Measurements from ENCODE around the gene PCDHB12. TPM values are rescaled to one million over a fixed set of nuclear protein-coding genes. Genes with fewer than 3 reads are reported as not detected.
A peak's percentile ranks its signal among the peaks of the same experiment; 100 is the strongest.
"Not testable (repeated sequence)": the region's sequence is repeated elsewhere in the genome, so short reads cannot be mapped to it uniquely, and the experiment has no call there.

Gene PCDHB12
- total and polyA plus RNA-seq, 2 donors from 2014 or later, result 0.77 to 2.5 TPM

- H3K9me3 ChIP-seq (ENCODE audit: control insufficient read depth in 2 of 3, insufficient read depth in 1 of 3, low read length in 3 of 3), result peaks cover 2 to 76% (median 38%) of the 10 kb centered on the region in 3 donors
- no peaks in the 10 kb centered on the region for H3K4me1 ChIP-seq (ENCODE audit: control insufficient read depth in 2 of 3, insufficient read depth in 2 of 3, low read depth in 1 of 3, low read length in 3 of 3)
- TF ChIP-seq CTCF (IDR thresholded peaks at IDR 0.05; ENCODE audit: borderline replicate concordance, extremely low read depth, insufficient read depth), result no peak
- H3K4me3 ChIP-seq (ENCODE audit: low read length in 3 of 3), result no peak overlapping the region
- H3K27me3 ChIP-seq (ENCODE audit: control insufficient read depth, insufficient read depth, low read length), result no peaks in the 10 kb centered on the region
- intact Hi-C loops (cut with DNase I), result no loop called here
- DNase-seq, result no peak
- no peak overlapping the region for H3K9ac ChIP-seq (ENCODE audit: low read length in 3 of 3)
- no peak for FAIRE-seq
- no peaks in the 10 kb centered on the region for H3K36me3 ChIP-seq (ENCODE audit: control insufficient read depth in 2 of 3, insufficient read depth in 3 of 3, low read length in 3 of 3)
- no peak overlapping the region for H3K27ac ChIP-seq (ENCODE audit: low read depth in 2 of 2, low read length in 2 of 2)
These were observed 28.2 kb downstream of the PCDHB12 start for GRCh38 chr5:141236516-141237313.

GRCh38 chr5:141241496-141241895 lies 33.0 kb downstream of the PCDHB12 start:
- H3K27ac ChIP-seq (ENCODE audit: low read depth in 2 of 2, low read length in 2 of 2), result no peak overlapping the region
- FAIRE-seq, result no peak
- no peak overlapping the region for H3K9ac ChIP-seq (ENCODE audit: low read length in 3 of 3)
- H3K36me3 ChIP-seq (ENCODE audit: control insufficient read depth in 2 of 3, insufficient read depth in 3 of 3, low read length in 3 of 3), result no peaks in the 10 kb centered on the region
- no peaks in the 10 kb centered on the region for H3K4me1 ChIP-seq (ENCODE audit: control insufficient read depth in 2 of 3, insufficient read depth in 2 of 3, low read depth in 1 of 3, low read length in 3 of 3)
- H3K27me3 ChIP-seq (ENCODE audit: control insufficient read depth, insufficient read depth, low read length), result no peaks in the 10 kb centered on the region
- peaks cover 0 to 80% (median 39%) of the 10 kb centered on the region in 3 donors for H3K9me3 ChIP-seq (ENCODE audit: control insufficient read depth in 2 of 3, insufficient read depth in 1 of 3, low read length in 3 of 3)
- H3K4me3 ChIP-seq (ENCODE audit: low read length in 3 of 3), result no peak overlapping the region
- TF ChIP-seq CTCF (IDR thresholded peaks at IDR 0.05; ENCODE audit: borderline replicate concordance, extremely low read depth, insufficient read depth), result no peak
- no peak for DNase-seq
- intact Hi-C loops (cut with DNase I), result no loop called here

- intact Hi-C loops (cut with DNase I), result no loop called here
- FAIRE-seq (no peak), DNase-seq (peak in 3 of 5 donors; percentile 24 to 54 (median 45))
- peak; percentile 9 for TF ChIP-seq CTCF (IDR thresholded peaks at IDR 0.05; ENCODE audit: borderline replicate concordance, extremely low read depth, insufficient read depth)
- peaks cover 0 to 80% (median 30%) of the 10 kb centered on the region in 3 donors for H3K9me3 ChIP-seq (ENCODE audit: control insufficient read depth in 2 of 3, insufficient read depth in 1 of 3, low read length in 3 of 3)
- no peak within 1 kb of the TSS for H3K27ac ChIP-seq (ENCODE audit: low read depth in 2 of 2, low read length in 2 of 2)
- H3K9ac ChIP-seq (ENCODE audit: low read length in 3 of 3), result peak within 1 kb of the TSS in 1 of 3 donors; percentile 40
- H3K36me3 ChIP-seq (ENCODE audit: control insufficient read depth in 2 of 3, insufficient read depth in 3 of 3, low read length in 3 of 3), result no peaks in the 10 kb centered on the region
- no peaks in the 10 kb centered on the region for H3K4me1 ChIP-seq (ENCODE audit: control insufficient read depth in 2 of 3, insufficient read depth in 2 of 3, low read depth in 1 of 3, low read length in 3 of 3)
- no peaks in the 10 kb centered on the region for H3K27me3 ChIP-seq (ENCODE audit: control insufficient read depth, insufficient read depth, low read length)
- H3K4me3 ChIP-seq (ENCODE audit: low read length in 3 of 3), result peak within 1 kb of the TSS; percentile 41 to 60 (median 43)
These were observed 36.8 kb downstream of the PCDHB12 start, which contains the start of gene PCDHB15 for GRCh38 chr5:141245250-141245717. Gene PCDHB15 (plus strand): TSS chr5:141245395. CDS start chr5:141245579, 184 bp downstream.

- FAIRE-seq; H3K36me3 ChIP-seq (ENCODE audit: control insufficient read depth in 2 of 3, insufficient read depth in 3 of 3, low read length in 3 of 3); H3K9ac ChIP-seq (ENCODE audit: low read length in 3 of 3); H3K27me3 ChIP-seq (ENCODE audit: control insufficient read depth, insufficient read depth, low read length); H3K27ac ChIP-seq (ENCODE audit: low read depth in 2 of 2, low read length in 2 of 2); H3K4me3 ChIP-seq (ENCODE audit: low read length in 3 of 3); DNase-seq; H3K4me1 ChIP-seq (ENCODE audit: control insufficient read depth in 2 of 3, insufficient read depth in 2 of 3, low read depth in 1 of 3, low read length in 3 of 3); intact Hi-C loops (cut with DNase I): not testable (repeated sequence)
- H3K9me3 ChIP-seq (ENCODE audit: control insufficient read depth in 2 of 3, insufficient read depth in 1 of 3, low read length in 3 of 3), result peaks cover 0 to 83% (median 34%) of the 10 kb centered on the region in 3 donors
These were observed 38.5 kb downstream of the PCDHB12 start for GRCh38 chr5:141246971-141247370.

GRCh38 chr5:141247434-141247833 lies 38.9 kb downstream of the PCDHB12 start:
- H3K27ac ChIP-seq (ENCODE audit: low read depth in 2 of 2, low read length in 2 of 2); H3K4me1 ChIP-seq (ENCODE audit: control insufficient read depth in 2 of 3, insufficient read depth in 2 of 3, low read depth in 1 of 3, low read length in 3 of 3); DNase-seq; H3K36me3 ChIP-seq (ENCODE audit: control insufficient read depth in 2 of 3, insufficient read depth in 3 of 3, low read length in 3 of 3); H3K9ac ChIP-seq (ENCODE audit: low read length in 3 of 3); intact Hi-C loops (cut with DNase I); FAIRE-seq; H3K4me3 ChIP-seq (ENCODE audit: low read length in 3 of 3); H3K27me3 ChIP-seq (ENCODE audit: control insufficient read depth, insufficient read depth, low read length): not testable (repeated sequence)
- peaks cover 0 to 82% (median 32%) of the 10 kb centered on the region in 3 donors for H3K9me3 ChIP-seq (ENCODE audit: control insufficient read depth in 2 of 3, insufficient read depth in 1 of 3, low read length in 3 of 3)
